Measurements from ENCODE around the gene PTGER3.

DNA sequence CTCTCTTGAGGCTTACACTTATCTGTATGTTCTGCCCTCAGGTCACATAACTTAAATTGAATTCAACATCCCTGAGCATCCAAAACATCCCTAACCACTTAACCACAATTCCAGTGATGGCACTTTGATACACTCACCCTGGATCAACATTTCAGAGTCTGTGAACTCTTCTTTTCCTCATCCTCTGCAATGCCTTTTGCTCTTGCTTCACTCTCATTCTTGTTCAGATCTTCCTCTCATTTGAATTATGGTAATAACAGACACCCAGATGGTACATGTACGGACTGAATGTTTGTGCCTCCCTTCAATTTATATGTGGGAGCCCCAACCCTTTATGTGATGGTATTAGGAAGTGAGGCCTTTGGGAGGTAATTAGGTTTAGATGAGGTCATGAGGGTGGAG is 33.4 kb downstream of the PTGER3 start:
- TF ChIP-seq, protein P1, sequence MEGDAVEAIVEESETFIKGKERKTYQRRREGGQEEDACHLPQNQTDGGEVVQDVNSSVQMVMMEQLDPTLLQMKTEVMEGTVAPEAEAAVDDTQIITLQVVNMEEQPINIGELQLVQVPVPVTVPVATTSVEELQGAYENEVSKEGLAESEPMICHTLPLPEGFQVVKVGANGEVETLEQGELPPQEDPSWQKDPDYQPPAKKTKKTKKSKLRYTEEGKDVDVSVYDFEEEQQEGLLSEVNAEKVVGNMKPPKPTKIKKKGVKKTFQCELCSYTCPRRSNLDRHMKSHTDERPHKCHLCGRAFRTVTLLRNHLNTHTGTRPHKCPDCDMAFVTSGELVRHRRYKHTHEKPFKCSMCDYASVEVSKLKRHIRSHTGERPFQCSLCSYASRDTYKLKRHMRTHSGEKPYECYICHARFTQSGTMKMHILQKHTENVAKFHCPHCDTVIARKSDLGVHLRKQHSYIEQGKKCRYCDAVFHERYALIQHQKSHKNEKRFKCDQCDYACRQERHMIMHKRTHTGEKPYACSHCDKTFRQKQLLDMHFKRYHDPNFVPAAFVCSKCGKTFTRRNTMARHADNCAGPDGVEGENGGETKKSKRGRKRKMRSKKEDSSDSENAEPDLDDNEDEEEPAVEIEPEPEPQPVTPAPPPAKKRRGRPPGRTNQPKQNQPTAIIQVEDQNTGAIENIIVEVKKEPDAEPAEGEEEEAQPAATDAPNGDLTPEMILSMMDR (IDR thresholded peaks at IDR 0.05): no peak
- TF ChIP-seq POLR2AphosphoS5 (IDR thresholded peaks at IDR 0.05; ENCODE audit: low read depth, low read length): no peak
- TF ChIP-seq, protein P2, sequence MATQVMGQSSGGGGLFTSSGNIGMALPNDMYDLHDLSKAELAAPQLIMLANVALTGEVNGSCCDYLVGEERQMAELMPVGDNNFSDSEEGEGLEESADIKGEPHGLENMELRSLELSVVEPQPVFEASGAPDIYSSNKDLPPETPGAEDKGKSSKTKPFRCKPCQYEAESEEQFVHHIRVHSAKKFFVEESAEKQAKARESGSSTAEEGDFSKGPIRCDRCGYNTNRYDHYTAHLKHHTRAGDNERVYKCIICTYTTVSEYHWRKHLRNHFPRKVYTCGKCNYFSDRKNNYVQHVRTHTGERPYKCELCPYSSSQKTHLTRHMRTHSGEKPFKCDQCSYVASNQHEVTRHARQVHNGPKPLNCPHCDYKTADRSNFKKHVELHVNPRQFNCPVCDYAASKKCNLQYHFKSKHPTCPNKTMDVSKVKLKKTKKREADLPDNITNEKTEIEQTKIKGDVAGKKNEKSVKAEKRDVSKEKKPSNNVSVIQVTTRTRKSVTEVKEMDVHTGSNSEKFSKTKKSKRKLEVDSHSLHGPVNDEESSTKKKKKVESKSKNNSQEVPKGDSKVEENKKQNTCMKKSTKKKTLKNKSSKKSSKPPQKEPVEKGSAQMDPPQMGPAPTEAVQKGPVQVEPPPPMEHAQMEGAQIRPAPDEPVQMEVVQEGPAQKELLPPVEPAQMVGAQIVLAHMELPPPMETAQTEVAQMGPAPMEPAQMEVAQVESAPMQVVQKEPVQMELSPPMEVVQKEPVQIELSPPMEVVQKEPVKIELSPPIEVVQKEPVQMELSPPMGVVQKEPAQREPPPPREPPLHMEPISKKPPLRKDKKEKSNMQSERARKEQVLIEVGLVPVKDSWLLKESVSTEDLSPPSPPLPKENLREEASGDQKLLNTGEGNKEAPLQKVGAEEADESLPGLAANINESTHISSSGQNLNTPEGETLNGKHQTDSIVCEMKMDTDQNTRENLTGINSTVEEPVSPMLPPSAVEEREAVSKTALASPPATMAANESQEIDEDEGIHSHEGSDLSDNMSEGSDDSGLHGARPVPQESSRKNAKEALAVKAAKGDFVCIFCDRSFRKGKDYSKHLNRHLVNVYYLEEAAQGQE (IDR thresholded peaks at IDR 0.05; ENCODE audit: insufficient read depth in 1 of 2, low read depth in 2 of 2, low read length in 1 of 2): no peak

Data from Panc1 (cell line).